GM10266 (cell line): ENCODE data around the gene MAD1L1.

Experiments
- DNase-seq: peaks from one replicate; pipeline ENCODE4 v3.0.0; 2012; ENCODE audit errors: extremely low spot score
- TF ChIP-seq, protein P1 (sequence below): IDR thresholded peaks from 2 replicates; pipeline ENCODE4 v1.5.1; 2012; ENCODE audit warnings: mild to moderate bottlenecking, low read depth; ENCODE audit not compliant: control insufficient read depth, insufficient read depth; ENCODE audit errors: missing control alignments

The MAD1L1 gene

DNA sequence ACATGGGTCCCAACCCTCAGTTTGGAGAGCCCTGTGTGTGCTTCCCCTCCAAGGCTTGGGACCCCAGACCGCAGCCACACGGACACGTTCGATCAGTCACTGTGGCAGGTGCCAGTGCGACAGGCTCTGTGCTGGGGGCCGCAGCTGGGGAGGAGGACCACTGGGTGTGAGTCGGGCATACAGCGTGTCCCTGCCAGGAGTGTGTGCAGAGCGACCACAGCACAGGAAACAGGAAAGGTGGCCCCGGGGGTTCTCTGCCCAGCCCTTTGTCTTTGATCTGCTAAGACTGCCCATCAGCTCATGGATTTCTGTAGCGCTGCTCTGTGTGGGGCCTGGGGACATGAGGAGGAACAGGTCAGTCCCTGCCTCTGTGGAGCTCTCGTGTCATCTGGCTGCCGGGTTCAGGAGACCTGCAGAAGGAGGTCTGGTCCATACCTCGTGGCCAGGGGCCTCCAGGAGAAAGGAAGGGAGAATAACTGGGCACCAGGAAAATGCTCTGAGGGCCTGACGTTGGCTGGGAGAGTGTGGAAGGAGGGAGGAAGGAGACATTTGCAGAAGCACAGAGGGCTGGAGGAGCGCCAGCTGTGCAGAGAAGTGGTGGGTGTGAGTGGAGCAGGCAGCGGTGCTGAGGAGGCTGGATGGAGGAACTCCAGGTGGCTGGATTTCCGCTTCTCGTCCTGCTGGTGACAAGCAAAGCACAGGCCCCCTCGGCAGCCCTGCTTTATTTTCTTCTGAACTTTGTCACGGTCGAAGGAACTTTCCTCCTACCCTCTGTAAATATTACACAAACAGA is 13.3 kb upstream of the MAD1L1 start:
- TF ChIP-seq, protein P1, sequence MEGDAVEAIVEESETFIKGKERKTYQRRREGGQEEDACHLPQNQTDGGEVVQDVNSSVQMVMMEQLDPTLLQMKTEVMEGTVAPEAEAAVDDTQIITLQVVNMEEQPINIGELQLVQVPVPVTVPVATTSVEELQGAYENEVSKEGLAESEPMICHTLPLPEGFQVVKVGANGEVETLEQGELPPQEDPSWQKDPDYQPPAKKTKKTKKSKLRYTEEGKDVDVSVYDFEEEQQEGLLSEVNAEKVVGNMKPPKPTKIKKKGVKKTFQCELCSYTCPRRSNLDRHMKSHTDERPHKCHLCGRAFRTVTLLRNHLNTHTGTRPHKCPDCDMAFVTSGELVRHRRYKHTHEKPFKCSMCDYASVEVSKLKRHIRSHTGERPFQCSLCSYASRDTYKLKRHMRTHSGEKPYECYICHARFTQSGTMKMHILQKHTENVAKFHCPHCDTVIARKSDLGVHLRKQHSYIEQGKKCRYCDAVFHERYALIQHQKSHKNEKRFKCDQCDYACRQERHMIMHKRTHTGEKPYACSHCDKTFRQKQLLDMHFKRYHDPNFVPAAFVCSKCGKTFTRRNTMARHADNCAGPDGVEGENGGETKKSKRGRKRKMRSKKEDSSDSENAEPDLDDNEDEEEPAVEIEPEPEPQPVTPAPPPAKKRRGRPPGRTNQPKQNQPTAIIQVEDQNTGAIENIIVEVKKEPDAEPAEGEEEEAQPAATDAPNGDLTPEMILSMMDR = no peak
- no peak for DNase-seq

DNA sequence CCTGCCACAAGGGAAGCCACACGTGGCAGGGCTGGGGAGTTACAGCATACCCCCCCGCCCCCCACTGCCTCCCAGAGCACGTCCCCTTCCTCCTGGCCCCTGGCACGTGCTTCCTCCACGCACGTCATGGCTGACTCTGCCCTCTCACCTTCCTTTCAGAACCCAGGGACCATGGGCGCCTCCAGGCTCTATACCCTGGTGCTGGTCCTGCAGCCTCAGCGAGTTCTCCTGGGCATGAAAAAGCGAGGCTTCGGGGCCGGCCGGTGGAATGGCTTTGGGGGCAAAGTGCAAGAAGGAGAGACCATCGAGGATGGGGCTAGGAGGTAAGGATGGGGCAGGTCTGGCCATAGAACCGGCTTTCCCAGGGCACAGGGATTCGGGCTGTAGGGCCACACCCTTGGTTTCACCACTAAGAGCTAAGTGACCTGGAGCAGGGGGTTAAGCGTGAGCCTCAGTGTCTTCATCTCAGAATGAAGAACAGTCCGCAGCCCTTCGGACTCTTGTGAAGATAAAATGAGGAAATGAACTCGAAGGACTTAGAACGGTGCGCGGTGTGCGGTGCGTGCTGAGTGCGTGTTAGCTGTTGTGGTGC is 11.8 kb upstream of the MAD1L1 start:
- TF ChIP-seq, protein P1 = no peak
- no peak for DNase-seq

DNA sequence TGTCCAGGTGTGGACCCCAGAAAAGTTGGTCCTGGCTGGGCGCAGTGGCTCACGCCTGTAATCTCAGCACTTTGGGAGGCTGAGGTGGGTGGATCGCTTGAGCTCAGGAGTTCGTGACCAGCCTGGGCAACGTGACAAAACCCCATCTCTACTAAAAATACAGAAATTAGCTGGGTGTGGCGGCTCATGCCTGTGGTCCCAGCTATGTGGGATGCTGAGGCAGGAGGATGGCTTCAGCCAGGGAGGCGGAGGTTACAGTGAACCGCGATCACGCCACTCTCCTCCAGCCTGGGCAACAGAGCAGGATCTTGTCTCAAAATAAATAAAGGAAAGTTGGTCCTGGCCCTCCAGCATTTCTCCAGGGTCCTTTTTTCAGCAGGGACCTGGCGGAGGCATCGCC is 10.7 kb upstream of the MAD1L1 start:
- no peak for DNase-seq
- TF ChIP-seq, protein P1 = no peak

DNA sequence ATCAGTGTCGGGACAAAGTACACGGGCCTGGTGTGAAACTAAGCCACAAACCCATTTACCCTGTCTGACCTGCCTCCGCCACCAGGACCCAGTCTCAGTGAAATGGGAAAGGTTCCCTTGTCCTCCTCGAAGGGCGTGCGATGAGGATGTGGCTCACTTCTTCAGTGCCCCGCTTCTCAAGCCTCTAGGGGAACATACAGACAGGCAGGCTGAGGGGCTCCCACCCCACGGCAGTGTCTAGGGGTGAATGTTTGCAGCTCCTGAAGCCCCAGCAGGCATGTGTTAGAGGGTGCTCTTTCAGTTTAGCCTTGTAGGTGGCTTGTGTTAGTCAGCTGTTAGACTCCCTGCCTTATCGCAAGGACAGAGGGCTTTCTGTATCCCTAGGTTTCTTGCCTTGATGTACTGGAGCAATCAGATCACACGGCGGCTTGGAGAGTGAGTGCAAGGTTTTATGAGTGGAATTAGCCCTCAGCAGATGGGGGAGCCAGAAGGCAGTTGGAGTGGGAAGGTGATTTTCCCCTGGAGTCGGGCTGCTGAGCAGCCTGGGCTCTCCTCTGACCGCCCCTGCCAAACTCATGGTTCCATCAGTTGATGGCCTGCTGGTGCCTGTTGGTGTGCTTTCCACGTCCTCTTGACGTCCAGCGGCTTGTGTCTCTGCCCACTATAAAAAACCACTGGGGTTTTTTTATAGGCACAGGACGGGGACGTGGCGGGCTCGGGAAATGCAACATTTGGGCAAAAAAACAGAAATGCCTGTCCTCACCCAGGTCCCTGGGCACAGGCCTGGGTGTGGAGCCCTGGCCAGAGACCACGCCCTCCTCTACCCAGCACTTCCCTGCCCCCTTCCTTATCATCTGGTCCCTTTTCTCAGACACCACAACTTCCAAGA is 10.0 kb upstream of the MAD1L1 start:
- TF ChIP-seq, protein P1 = no peak
- DNase-seq = no peak

DNA sequence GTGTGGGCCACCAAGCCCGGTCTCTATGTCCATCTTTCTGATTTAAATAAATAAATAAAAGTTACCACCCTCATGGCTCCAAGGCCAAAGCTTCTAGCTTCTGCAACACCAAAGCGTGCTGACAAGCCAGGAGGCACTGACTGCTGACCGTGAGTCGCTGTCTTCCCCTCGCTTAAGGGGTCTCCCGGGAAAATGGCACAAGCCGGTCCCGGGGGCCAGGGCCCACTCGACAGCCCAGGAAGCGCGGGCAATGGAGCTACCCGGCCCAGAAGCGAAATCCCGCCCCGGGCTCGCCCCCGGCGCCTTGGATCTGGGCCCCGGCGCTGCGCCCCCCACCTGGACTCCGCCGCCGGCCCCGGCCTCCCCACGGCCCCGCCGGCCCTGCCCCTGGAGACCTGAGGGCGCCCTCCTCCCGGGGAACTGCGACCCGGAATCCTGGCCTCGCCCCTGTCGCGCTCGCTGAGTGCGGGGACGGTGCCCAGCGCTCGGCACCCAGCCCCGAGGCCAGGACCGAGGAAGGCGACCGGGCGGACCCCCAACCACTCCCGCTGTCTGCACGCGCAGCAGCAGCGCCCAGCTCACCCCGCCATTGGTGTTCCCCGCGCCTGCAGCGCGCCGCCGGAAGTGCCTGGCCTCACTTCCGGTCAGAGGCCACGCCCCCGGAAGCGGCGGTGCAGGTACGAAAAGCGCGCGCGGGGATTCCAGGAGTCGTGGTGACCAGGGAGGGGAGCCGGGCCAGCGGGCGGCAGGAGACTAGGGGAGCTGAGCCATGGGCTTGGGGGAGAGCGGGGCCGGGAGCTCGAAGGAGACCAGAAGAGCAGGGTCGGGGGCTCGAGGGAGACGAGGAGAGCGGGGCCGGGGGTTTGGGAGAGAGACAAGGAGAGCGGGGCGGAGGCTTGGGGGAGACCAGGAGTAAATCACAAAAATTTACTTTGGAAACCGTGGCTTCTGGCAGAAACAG is 9.1 kb upstream of the MAD1L1 start, which contains the start of the genes MRM2 and NUDT1:
MRM2 (minus strand) TSS at position 626 of the 961 bp plus-strand sequence; CDS start at position 590, 36 bp downstream.
NUDT1 (plus strand) TSS at position 647 of the 961 bp plus-strand sequence. CDS start 2,349 bp downstream, outside the sequence.
- peak; percentile 91 for DNase-seq

DNA sequence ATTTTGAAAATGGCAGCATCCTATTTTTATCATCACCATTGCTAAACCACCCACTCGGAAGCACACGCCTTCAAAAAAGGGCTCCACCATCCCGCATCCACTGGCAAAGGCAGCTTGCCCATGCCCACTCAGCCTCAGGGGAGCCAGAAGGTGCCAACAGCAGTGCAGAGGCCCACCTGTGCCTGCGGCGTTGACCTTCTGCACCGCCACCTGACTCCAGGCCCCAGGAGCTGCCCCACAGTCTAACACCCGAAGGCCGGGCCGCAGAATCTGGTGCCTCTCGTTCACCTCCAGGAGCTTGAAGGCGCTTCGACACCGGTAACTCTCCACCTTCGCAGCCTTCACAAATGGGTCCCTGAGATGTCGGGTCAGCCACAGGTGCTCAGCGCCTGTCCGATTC is 6.5 kb upstream of the MAD1L1 start:
- TF ChIP-seq, protein P1 = no peak
- DNase-seq = no peak

More for the DNA sequence above, 9.1 kb upstream of the MAD1L1 start, which contains the start of the genes MRM2 and NUDT1:
- TF ChIP-seq, protein P1 = no peak
